Ectodermal cell (in vitro differentiated cells): ENCODE data around the gene IGFBPL1.

Source experiments
- H3K27ac ChIP-seq: 2 replicates; pipeline ENCODE4 v1.7.0; 2013; ENCODE audit warnings: mild to moderate bottlenecking, low read depth, low read length; ENCODE audit not compliant: insufficient read depth, poor library complexity, severe bottlenecking
- H3K27me3 ChIP-seq: 2 replicates; pipeline ENCODE4 v1.7.0; 2013; ENCODE audit warnings: mild to moderate bottlenecking, low read length; ENCODE audit not compliant: insufficient read depth, control insufficient read depth, poor library complexity, severe bottlenecking
- H3K36me3 ChIP-seq: one replicate; pipeline ENCODE4 v1.7.0; 2013; ENCODE audit warnings: low read length; ENCODE audit not compliant: control insufficient read depth, insufficient read depth
- H3K4me1 ChIP-seq: one replicate; pipeline ENCODE4 v1.7.0; 2013; ENCODE audit warnings: low read length; ENCODE audit not compliant: control insufficient read depth, insufficient read depth
- H3K4me3 ChIP-seq: 2 replicates; pipeline ENCODE4 v1.7.0; 2013; ENCODE audit warnings: low read depth, low read length, control low read depth; ENCODE audit not compliant: insufficient read depth
- H3K9me3 ChIP-seq: 2 replicates; pipeline ENCODE4 v1.7.0; 2013; ENCODE audit warnings: mild to moderate bottlenecking, low read length, moderate library complexity; ENCODE audit not compliant: control insufficient read depth
- WGBS, 2 experiments: methylation state at CpG; one replicate each; pipeline ENCODE4 v1.1.7; 2013; ENCODE audit warnings: missing lambda C conversion rate in 2 of 2; 5-methylcytosine and 5-hydroxymethylcytosine counted together

The IGFBPL1 gene

DNA sequence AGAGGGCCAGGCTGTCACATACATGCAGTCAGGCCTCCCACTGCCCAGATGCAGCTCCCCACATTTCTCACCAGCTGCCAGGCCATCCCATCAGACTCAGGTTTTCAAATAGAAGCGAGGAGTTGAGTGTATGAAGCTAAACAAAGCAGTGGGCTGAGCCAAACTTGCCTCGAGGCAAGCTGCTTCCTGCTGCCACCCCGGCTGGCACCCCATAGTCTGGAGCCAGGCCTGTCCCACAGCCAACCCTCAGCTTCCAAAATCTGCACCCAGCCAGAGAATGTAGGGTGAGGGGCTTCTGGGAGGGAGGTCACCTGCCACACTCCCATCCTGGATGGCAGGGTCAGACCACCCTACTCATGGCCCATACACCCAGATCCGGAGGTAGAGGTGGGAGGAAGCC is 54.1 kb downstream of the IGFBPL1 start:
- WGBS, 2 experiments, result 72 to 80% methylated on average over 3 to 4 of the region's 4 CpGs
- Histone ChIP-seq H3K27me3 (peaks cover 7% of the 10 kb centered on the region), H3K9me3 (no peaks in the 10 kb centered on the region), H3K27ac (no peak overlapping the region), H3K36me3 (no peaks in the 10 kb centered on the region), H3K4me1 (no peaks in the 10 kb centered on the region), H3K4me3 (no peak overlapping the region)

DNA sequence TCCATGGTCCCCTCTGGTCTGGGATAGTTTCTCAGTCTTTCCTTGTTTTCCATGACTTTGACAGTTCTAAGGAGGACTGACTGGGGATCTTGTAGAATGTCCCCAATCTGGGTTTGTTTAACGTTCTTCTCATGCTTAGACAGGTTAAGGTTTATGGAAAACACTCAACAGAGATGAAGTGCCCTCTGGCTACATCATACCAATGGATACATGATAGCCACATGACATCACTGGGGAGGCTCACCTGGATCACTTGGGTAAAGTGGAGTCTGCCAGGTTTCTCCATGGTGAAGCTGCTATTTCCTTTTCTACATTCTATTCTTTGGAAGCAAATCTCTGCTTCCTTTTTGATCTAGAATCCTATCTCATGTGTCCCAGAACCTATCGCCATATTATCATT is 55.5 kb downstream of the IGFBPL1 start:
- H3K9me3 ChIP-seq, result no peaks in the 10 kb centered on the region
- no peaks in the 10 kb centered on the region for H3K36me3 ChIP-seq
- no peak overlapping the region for H3K27ac ChIP-seq
- no peaks in the 10 kb centered on the region for H3K4me1 ChIP-seq
- WGBS, 2 experiments, result 86 to 100% methylated on average over 1 to 2 of the region's 2 CpGs
- H3K4me3 ChIP-seq, result no peak overlapping the region
- peaks cover 4% of the 10 kb centered on the region for H3K27me3 ChIP-seq

DNA sequence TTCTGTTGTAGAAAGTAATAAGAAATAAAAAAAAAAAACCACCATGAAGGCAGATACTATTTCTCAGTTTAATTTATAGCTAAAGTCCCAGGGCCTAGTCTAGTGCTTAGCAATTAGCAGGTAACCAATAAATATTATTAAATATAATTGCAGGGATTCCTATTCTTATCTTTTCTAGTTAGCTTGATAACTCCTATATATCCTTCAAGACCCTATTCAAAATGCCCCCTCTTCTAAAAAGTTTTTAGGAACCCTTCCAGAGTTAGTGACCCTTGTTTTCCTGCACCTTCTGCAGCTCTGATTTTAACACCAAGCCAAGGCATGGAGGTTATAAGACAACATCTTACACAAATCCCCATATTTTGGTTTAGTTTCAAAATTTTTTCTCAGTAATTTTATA is 56.4 kb downstream of the IGFBPL1 start:
- no peaks in the 10 kb centered on the region for H3K4me1 ChIP-seq
- no peaks in the 10 kb centered on the region for H3K9me3 ChIP-seq
- no peaks in the 10 kb centered on the region for H3K36me3 ChIP-seq
- H3K27ac ChIP-seq, result no peak overlapping the region
- H3K27me3 ChIP-seq, result peaks cover 4% of the 10 kb centered on the region
- H3K4me3 ChIP-seq, result no peak overlapping the region

DNA sequence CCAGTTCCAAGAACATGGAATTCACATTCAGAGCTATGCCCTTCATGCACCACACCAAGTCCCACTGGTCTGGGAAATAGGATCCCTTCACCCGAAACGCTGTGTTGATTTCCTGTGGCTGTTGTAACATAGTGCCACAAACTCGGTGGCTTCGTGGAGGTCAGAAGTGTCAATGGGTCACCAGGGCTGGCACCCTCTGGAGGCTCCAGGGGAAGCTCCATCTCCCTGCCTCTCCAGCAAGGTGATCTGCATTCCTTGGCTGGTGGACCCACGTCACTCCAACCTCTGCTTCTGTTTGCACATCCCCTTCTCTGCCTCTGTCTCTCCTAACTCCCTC is 60.7 kb downstream of the IGFBPL1 start:
- Histone ChIP-seq H3K27ac (no peak overlapping the region), H3K27me3 (peaks cover 4% of the 10 kb centered on the region), H3K4me3 (no peak overlapping the region), H3K9me3 (no peaks in the 10 kb centered on the region), H3K4me1 (peaks cover 12% of the 10 kb centered on the region), H3K36me3 (no peaks in the 10 kb centered on the region)
- 89% methylated on average over 5 of the region's 5 CpGs for WGBS, 2 experiments

DNA sequence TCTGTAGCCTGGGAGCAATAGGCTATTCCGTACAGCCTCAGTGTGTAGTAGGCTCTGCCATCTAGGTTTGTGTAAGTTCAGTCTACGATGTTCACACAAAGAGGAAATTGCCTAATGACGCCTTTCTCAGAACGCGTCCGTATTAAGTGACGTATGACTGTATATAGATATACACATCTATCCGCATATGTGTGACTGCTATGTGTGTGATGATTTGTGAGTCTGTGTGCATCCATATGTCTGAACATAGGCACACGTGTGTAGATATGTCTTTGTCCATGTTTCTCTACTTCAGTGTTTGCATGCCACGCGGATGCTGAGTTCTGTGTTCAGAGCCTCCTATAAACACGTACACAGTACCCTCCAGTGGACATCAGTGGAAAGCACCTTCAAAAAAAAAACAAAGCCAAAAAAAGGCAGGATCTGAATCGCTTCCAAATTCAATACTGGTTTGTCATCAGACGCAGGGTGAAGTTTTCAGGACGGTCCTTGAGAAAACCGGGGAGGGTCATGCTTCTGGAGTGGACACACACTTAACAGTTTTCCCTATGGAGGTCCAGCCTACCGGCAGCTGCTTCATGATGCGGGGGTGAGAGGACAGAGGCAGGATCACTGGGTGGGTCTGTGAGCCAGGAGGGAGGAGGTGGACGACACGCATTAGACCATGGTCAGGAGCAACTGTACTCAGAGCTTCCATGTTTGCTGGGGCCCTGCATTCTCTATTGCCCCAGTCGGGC is 61.2 kb downstream of the IGFBPL1 start:
- whole genome bisulfite sequencing, 2 experiments, result 81 to 82% methylated on average over 21 of the region's 21 CpGs
- Histone ChIP-seq H3K9me3 (no peaks in the 10 kb centered on the region), H3K4me3 (no peak overlapping the region), H3K27ac (no peak overlapping the region), H3K36me3 (no peaks in the 10 kb centered on the region), H3K4me1 (peaks cover 12% of the 10 kb centered on the region), H3K27me3 (peaks cover 4% of the 10 kb centered on the region)

DNA sequence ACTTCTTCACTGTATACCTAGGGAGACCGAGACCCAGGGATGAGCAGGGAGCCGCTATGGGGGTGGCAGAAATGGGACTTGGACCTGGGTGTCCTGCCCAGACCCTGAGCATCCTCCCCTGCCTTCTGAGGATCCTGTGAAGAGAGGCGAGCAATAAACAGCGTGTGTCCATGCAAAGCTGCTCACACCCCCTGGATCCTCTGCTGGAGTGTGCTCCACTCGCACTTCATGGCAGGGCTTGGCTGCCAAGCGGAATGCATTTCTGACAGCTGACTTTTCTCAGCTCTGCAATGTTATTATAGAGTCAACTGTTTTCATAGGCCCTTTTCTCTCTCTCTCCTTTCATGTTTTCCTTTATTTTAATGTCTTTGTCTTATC is 62.8 kb downstream of the IGFBPL1 start:
- Histone ChIP-seq H3K36me3 (no peaks in the 10 kb centered on the region), H3K27me3 (peaks cover 4% of the 10 kb centered on the region), H3K4me1 (peaks cover 12% of the 10 kb centered on the region), H3K9me3 (no peaks in the 10 kb centered on the region), H3K4me3 (no peak overlapping the region), H3K27ac (no peak overlapping the region)
- 69 to 72% methylated on average over 6 of the region's 6 CpGs for WGBS, 2 experiments

DNA sequence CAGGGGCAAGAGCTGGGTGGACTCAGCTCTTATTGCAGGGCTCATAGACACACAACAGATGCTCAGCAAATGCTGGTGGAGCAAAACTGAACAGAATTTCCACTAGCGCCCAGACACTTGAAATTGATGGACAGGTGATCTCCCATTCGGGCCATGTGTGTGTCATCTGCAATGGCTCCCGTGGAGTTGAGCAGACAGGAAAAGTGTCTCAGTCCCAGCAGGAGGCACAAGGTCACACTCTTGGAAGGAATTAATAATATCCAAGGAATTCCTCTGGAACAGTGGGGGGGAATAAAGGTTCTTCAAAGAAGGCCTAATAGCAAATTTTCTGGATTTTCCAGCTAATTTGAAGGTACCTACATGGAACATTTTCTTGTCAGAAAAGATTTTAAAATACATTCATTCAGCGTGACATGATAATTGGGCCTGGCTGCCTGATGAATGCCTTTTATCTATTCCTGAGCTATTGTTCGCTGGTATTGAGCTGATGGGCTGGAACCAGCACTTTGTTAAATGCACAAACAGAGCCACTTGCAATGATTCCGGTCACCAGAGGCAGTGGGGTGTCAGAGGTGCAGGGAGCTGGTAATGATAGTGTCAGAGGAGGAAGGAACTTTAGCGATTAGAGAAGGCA is 63.3 kb downstream of the IGFBPL1 start:
- Histone ChIP-seq H3K27ac (no peak overlapping the region), H3K4me1 (peaks cover 12% of the 10 kb centered on the region), H3K4me3 (no peak overlapping the region), H3K27me3 (peaks cover 4% of the 10 kb centered on the region), H3K9me3 (no peaks in the 10 kb centered on the region), H3K36me3 (no peaks in the 10 kb centered on the region)
- WGBS, 2 experiments, result 71 to 76% methylated on average over 7 of the region's 7 CpGs

DNA sequence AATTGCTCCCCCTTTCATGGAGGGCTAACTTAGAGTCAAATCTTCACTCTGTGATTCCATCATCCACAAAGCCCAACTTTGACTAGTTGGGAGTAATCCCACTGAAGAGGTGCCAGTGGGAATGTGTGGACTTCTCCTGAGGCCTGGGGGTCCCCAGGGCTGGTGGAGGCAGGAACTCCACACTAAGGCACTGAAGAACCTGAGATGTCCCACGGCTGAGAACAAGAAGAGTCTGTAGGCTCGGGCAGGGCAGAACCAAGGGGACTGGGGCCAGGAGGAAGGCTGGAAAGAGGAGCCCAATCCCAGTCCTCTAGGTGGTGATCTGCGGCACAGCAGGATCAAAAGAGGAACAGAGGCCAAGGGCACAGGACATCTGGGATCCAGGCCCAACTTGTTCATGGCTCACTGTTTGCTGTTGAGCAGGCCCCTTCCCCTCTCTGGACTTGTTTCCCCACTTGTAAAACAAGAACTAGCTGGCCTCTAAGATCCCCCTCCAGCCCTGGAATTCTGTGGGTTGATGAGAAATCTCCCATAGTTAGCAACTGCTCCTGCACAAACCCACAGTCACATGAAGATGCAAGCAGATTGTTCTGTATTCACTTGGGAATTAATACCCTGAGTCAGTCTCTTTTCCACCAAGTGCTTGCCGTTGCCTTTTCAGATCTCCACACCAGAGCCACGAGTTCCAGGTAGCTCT is 64.4 kb downstream of the IGFBPL1 start:
- Histone ChIP-seq H3K4me3 (no peak overlapping the region), H3K36me3 (no peaks in the 10 kb centered on the region), H3K27me3 (no peaks in the 10 kb centered on the region), H3K9me3 (no peaks in the 10 kb centered on the region), H3K4me1 (peaks cover 12% of the 10 kb centered on the region), H3K27ac (no peak overlapping the region)
- WGBS, 2 experiments, result 84 to 85% methylated on average over 5 of the region's 5 CpGs

DNA sequence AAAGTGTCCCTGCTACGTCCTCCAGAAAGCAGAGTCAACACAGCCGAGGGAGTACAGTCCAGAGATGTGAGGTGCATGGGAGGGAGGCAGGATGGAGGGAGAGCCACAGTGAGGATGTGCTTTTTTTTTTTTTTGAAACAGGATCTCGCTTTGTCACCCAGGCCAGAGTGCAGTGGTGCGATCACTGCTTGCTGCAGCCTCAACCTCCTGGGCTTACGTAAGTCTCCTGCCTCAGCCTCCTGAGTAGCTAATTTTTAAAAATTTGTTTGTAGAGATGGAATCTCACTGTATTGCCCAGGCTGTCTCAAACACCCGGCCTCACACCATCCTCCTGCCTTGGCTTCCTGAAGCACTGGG is 65.0 kb downstream of the IGFBPL1 start:
- Histone ChIP-seq H3K36me3 (no peaks in the 10 kb centered on the region), H3K4me1 (peaks cover 12% of the 10 kb centered on the region), H3K27me3 (no peaks in the 10 kb centered on the region), H3K27ac (no peak overlapping the region), H3K9me3 (no peaks in the 10 kb centered on the region), H3K4me3 (no peak overlapping the region)
- WGBS, 2 experiments, result 91 to 94% methylated on average over 6 of the region's 6 CpGs

DNA sequence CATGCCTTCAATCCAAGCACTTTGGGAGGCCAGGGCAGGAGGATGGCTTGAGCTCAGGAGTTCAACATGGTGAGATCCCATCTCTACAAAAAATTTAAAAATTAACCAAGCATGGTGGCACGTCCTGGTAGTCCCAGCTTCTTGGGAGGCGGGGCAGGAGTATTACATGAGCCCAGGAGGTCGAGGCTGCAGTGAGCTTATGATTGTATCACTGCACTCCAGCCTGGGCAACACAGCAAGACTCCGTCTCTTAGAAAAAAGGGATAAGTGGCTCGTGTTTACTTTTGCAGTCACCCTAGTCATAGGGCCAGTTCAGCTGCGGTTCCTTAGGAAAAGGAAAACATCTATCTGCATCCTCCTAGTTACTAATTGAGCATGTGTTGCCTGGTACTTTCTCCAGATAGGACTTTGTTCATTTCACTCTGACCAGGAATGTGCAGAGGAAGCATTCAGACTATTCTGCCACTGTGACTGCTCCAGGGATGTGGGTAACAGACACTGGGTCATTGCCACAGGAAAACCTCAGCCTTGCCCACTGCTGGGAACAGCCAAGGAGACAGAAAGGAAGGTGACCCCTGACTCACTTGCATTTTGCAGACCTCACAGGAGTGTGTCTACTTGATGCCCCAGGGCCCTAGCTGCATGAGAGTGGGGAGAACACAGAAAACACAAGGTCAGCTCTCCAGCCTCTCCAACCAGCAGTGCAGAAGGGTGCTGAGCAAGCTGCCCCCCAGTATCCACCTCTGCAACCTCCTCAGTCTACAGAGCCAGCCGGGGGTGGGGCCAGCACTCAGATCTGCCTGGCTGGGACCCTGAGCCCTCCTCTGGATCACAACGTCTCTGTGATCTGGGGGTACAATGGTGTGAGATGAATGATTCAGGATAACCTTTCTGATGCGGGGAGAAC is 65.6 kb downstream of the IGFBPL1 start:
- Histone ChIP-seq H3K27ac (no peak overlapping the region), H3K27me3 (no peaks in the 10 kb centered on the region), H3K36me3 (no peaks in the 10 kb centered on the region), H3K9me3 (no peaks in the 10 kb centered on the region), H3K4me1 (peaks cover 12% of the 10 kb centered on the region), H3K4me3 (no peak overlapping the region)
- WGBS, 2 experiments, result 83 to 84% methylated on average over 9 of the region's 9 CpGs
